Measurements from ENCODE around the gene OR2J1. TPM values are rescaled to one million over a fixed set of nuclear protein-coding genes. Genes with fewer than 3 reads are reported as not detected.

Gene OR2J1
- total RNA-seq, 1 experiment from 2014 or later = not detected

GRCh38 chr6:29130644-29131043, 31.4 kb downstream of the OR2J1 start:
- Mint-ChIP-seq H3K9me3 (ENCODE audit: low read depth, unreplicated experiment) (no peaks in the 10 kb centered on the region), H3K27ac (ENCODE audit: unreplicated experiment) (no peak overlapping the region), H3K27me3 (ENCODE audit: unreplicated experiment) (no peaks in the 10 kb centered on the region), H3K4me1 (ENCODE audit: low read depth, unreplicated experiment) (no peaks in the 10 kb centered on the region), H3K4me3 (ENCODE audit: low read depth, unreplicated experiment) (no peak overlapping the region), H3K36me3 (ENCODE audit: insufficient read depth, unreplicated experiment) (no peaks in the 10 kb centered on the region)
- CTCF ChIA-PET = no interaction called here
- intact Hi-C loops (cut with micrococcal nuclease; ENCODE audit: unreplicated experiment) = no loop called here
- BruUV-seq (replicated peaks) = no TSS peak
- DNase-seq = no peak
- TF ChIP-seq CTCF (IDR thresholded peaks at IDR 0.05; ENCODE audit: unreplicated experiment) = no peak

GRCh38 chr6:29131691-29132090, 32.4 kb downstream of the OR2J1 start:
- no peaks in the 10 kb centered on the region for H3K27me3 Mint-ChIP-seq (ENCODE audit: unreplicated experiment)
- no peaks in the 10 kb centered on the region for H3K4me1 Mint-ChIP-seq (ENCODE audit: low read depth, unreplicated experiment)
- CTCF ChIA-PET = no interaction called here
- H3K36me3 Mint-ChIP-seq (ENCODE audit: insufficient read depth, unreplicated experiment) = no peaks in the 10 kb centered on the region
- no peaks in the 10 kb centered on the region for H3K9me3 Mint-ChIP-seq (ENCODE audit: low read depth, unreplicated experiment)
- TF ChIP-seq CTCF (IDR thresholded peaks at IDR 0.05; ENCODE audit: unreplicated experiment) = no peak
- no TSS peak for BruUV-seq (replicated peaks)
- intact Hi-C loops (cut with micrococcal nuclease; ENCODE audit: unreplicated experiment) = no loop called here
- H3K4me3 Mint-ChIP-seq (ENCODE audit: low read depth, unreplicated experiment) = no peak overlapping the region
- DNase-seq = no peak
- H3K27ac Mint-ChIP-seq (ENCODE audit: unreplicated experiment) = no peak overlapping the region

GRCh38 chr6:29137724-29138123, 38.4 kb downstream of the OR2J1 start:
- TF ChIP-seq CTCF (IDR thresholded peaks at IDR 0.05; ENCODE audit: unreplicated experiment) = no peak
- intact Hi-C loops (cut with micrococcal nuclease; ENCODE audit: unreplicated experiment) = no loop called here
- peaks cover 3% of the 10 kb centered on the region for H3K9me3 Mint-ChIP-seq (ENCODE audit: low read depth, unreplicated experiment)
- BruUV-seq (replicated peaks) = no TSS peak
- DNase-seq = no peak
- H3K4me3 Mint-ChIP-seq (ENCODE audit: low read depth, unreplicated experiment) = no peak overlapping the region
- H3K27ac Mint-ChIP-seq (ENCODE audit: unreplicated experiment) = no peak overlapping the region
- H3K4me1 Mint-ChIP-seq (ENCODE audit: low read depth, unreplicated experiment) = no peaks in the 10 kb centered on the region
- H3K36me3 Mint-ChIP-seq (ENCODE audit: insufficient read depth, unreplicated experiment) = no peaks in the 10 kb centered on the region
- CTCF ChIA-PET = no interaction called here
- no peaks in the 10 kb centered on the region for H3K27me3 Mint-ChIP-seq (ENCODE audit: unreplicated experiment)

GRCh38 chr6:29141606-29142005, 42.3 kb downstream of the OR2J1 start:
- Mint-ChIP-seq H3K27ac (ENCODE audit: unreplicated experiment) (no peak overlapping the region), H3K4me1 (ENCODE audit: low read depth, unreplicated experiment) (no peaks in the 10 kb centered on the region), H3K9me3 (ENCODE audit: low read depth, unreplicated experiment) (peaks cover 3% of the 10 kb centered on the region), H3K27me3 (ENCODE audit: unreplicated experiment) (no peaks in the 10 kb centered on the region), H3K36me3 (ENCODE audit: insufficient read depth, unreplicated experiment) (no peaks in the 10 kb centered on the region), H3K4me3 (ENCODE audit: low read depth, unreplicated experiment) (no peak overlapping the region)
- BruUV-seq (replicated peaks) = no TSS peak
- intact Hi-C loops (cut with micrococcal nuclease; ENCODE audit: unreplicated experiment) = no loop called here
- TF ChIP-seq CTCF (IDR thresholded peaks at IDR 0.05; ENCODE audit: unreplicated experiment) = no peak
- CTCF ChIA-PET = no interaction called here
- DNase-seq = no peak
